Activated CD4-positive, CD25-positive, alpha-beta regulatory T cell treated with anti-CD3 and anti-CD28 coated beads, Interleukin-2, amount 50 U/mL, for 16 hours (primary cell): ENCODE measurements around the gene MARCHF11.

Experiments
- DNase-seq: peaks from one replicate; pipeline ENCODE4 v3.0.0-alpha.2; 2020; ENCODE audit warnings: low read depth, low spot score

MARCHF11 gene

DNA sequence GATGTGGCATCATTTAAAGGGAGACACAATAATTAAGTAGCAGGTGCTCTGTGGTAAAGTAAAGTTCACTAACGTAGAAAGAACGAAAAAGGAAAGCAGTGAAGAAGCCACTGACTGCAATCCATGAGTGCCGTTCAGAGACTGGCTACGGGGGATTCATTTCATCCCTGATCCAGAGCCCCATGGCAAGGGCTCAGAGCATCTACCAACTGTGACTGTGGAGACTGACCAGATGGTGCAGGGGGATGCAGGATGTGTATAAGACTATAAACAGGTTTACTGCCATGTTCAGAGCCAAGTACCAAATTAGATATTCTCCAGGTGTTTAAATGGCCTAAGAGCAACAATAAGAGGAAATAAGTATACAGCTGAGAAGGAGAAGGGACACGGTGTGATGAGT, 47.7 kb downstream of the MARCHF11 start:
- no peak for DNase-seq

DNA sequence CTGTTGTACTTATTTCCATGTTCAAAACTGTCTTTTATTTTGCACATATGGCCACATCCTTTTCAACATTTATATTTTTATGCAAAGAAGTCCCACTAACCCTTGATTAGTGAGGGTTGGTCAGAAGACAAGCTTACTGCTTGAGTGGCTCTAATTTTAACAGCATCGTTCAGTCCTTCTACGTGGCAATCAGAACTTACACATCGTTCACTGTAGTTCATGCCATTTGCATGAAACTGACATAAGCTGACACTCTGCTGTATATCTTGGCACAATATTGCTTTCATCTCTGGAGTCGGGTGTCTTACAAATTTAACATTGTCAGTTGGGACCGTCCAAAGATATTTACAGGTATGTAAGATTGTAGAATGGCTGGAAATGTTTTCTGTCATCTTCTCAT, 50.6 kb downstream of the MARCHF11 start:
- DNase-seq, result no peak

DNA sequence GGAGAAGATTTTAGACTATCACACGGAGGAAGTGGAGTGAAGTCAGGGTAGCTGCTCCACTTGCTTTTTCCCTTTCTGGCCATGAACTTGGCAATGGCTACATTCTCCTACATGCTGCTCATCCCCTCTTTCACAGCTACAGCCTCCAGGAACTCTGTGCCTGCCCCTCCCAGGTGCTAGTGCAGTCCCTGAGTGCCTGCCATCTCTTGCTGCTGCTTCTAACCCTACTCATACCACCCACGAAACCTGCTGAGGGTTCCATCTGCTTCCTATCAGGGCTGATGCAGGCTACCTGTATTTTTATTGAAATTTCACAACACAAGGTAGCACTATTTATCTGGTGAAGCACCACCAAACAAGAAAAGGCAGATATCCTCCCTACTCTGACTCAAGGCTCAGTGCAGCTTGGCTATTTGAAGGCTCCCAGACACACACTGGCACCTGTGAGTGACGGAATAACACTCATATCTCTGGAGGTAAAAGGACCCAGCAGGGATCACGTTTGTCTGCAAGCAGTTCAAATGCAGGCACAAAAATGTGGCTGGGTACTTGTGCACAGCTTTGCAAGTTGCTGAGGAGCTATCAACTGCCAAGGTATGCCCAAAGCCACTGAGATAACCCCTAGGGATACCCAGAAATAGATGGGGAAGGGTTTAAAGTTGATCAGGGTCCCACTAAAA, 51.6 kb downstream of the MARCHF11 start:
- DNase-seq, result no peak

DNA sequence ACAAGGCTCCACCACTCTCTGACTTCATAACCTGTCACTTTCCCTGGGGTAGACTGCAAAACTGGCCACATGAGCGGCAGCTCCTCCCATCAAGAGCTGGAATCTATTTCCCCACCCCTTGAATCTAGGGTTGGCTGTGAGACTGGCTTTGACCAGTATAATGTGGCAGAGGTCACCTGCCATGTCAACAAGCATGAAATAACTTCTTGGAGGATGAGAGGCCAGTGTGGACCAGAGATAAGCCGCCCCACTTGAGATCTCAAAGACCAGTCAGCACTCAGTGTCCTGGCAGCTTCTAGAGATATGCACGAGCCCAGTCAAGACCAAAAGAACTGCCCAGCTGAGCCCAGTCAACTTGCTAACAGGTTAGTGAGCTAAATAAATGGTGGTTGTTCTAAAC, 59.0 kb downstream of the MARCHF11 start:
- DNase-seq, result no peak

DNA sequence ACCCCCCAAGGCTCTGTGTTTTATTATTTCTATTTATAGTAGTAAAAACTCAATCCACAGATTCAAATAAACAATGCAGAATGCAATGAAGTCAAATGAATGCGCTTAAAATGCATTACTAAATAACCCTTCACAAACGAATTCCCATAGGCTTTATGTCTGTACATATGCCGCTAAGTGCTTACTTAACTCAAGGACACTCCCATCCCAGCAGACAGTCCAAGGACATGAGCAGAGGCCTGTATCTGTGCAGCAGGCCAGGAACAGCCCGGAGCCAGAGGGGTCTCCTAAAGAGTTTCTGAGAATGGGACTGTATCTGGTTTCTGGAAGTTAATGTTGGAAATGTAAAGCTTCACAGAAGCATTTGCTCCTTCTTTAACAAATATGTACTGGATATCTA, 59.8 kb downstream of the MARCHF11 start:
- DNase-seq, result no peak

DNA sequence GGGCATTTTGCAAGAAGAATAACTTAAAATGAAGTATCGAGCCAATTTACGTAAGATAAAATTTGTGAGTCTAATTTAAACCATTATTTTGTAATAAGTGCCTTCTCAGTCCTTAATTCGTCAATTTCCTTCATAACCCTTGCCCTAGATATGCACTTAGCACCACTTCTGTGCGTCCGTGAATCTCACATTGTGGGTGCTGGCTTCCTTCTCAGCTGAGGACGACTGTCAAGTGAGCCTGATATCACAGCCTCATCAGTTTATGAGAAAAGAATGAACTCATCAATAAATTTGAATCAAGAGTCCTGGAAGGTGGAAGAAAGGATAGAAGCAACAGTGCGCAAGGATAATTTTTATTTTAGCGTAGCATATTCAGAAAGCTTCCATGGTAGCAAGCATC, 64.5 kb downstream of the MARCHF11 start:
- no peak for DNase-seq

DNA sequence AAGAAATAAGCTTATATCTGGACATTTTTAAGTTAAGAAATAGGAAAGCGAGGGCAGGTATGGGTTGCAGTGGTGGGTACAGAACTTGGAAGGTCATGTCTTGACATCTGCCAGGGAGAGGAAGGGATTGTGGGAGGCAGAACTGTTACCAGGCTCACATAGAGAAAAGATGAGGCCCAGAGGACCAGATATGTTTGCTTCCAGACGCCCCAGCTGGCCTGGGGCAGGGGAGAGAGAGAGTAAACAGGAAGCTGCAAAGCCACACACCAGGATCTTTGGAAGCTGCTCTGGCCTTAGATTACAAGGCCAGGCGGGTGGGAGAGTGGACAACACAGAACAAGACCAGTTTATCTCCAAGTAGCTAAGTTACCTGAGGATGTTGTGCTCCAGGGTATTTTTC, 71.2 kb downstream of the MARCHF11 start:
- DNase-seq, result no peak

DNA sequence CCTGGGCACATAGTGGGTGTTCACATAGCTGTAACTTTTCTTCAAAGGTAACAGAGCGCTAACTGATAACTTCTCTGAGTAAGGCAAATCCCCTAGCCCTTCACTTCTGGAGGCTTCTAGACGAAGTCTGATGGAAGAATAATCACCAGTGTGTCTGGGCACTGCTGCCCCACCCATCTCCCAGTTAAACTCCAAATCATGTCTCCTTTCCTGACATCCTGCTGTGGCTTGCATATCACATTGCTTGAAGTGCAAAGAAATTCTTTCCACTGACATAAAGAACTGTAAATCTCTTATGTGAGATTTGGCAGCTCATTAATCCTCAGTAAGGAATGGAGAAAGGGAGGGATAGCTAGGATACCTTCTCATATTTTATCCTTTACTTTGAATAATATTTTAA, 74.6 kb downstream of the MARCHF11 start:
- DNase-seq, result no peak

DNA sequence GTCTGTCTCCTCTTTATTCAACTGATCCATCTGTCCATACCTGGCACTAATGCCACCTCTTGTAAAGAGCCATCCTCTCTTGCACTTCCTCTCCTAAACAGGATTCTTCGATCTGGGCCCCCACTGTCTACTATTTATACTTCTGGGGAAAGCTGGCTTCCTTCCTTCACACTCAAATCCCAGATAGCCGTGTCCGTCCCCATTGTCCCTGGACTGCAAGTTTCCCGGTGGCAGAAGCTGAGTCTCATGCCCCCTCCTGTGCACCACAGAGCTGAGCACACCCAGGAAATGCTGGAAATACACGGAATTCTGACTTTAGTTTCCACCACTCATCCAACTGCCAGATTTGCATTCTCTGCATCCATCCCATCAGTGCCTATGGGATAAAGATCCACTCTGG, 84.0 kb downstream of the MARCHF11 start:
- DNase-seq, result no peak

DNA sequence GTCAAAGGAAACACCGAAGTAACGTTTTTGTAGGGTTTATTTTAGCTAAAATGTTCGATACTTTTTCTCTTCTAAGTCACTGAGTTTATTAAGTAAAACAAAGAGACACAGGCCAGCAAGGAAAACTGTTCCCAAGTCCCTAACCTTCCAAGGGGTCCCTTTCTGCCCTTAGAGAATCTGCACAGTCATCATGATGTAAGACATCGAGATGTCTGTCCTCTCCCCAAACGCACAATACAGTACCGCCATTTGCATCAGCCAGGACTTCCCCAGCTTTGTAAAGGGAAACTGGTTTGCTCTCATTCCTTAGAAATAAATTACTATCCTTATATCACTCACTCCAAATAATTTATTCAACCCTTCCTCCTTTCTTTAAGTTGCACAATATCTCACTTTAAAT, 89.3 kb downstream of the MARCHF11 start:
- no peak for DNase-seq

DNA sequence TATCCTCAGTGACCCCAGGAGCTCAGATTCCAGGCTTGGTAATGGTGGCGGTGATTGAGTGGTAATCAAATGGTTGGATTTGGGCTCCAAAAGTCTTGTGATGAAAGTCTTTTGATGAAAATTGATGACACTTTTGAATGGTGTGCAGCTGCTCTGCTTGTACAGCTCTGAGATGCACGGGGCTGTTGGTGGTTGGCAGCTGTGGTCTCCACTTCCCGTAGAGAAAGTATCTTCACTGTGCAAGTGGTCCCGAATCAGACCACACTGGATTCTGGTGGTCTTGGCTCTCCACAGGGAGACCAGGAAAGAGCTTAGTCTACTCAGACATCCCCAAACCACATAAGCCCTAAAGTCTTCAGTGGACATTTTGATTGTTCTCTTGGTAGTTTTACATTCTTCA, 96.6 kb downstream of the MARCHF11 start:
- DNase-seq, result no peak

DNA sequence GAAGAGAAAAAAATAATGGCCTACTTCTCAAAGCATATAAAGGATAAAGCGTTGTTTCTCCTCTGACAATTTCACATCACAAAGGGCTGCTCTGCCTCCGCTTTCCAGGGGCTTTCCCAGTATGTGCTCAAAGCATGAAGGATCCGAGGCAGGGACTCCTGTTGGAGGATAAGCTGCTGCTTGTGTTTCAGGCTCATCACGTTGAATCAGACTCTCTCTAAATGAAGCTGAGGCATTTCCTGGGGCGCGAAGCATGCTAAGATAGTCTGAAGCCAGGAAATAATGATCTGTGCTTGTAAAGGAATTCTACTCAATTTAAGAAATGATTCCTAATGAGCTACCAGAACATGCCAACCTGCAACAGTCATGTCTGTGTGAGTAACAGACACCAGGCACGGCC, 97.5 kb downstream of the MARCHF11 start:
- no peak for DNase-seq

DNA sequence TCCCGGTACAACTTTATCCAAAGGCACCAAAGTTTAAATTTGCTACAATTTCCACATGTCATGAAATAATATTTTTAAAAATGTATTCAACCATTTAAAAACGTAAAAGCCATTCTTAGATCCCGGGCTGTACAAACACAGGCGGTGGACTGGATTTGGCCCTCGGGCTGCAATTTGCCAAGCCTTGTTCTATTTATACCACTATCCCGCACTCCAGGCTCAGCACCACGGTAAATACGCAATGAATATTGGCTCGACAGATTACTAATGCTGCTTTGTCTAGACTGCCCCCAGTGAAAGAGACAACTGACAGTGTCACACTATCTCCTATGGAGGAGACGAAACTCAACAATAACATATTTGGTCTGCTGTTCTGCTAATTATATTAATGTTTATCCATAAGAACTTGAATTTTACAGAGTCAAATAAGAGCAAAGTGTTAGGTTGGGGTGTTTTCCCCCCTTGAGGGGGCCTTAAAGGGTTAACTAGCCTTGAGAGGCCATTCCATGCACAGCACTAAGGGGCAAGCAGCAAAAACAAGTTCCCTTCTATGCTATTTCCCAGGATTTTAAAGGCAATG, 98.1 kb downstream of the MARCHF11 start:
- no peak for DNase-seq

DNA sequence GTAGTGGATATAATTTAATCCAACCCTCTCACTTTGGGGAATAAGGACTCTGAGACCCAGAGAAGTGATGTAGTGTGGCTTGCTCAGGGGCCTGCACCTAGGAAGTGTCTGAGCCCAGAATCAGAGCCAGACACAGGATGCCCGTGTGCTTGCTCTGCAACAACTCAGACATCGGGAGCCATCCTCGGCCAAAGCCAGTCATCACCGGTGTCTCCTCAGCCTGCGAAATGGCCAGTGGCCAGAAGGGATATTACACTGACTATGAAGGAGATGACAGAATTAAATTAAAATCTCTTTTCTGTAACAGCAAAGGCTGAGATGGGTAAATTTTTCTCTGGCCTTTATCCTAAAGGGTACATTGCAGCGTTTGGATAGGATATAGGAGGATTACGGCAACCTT, 102.9 kb downstream of the MARCHF11 start:
- no peak for DNase-seq

DNA sequence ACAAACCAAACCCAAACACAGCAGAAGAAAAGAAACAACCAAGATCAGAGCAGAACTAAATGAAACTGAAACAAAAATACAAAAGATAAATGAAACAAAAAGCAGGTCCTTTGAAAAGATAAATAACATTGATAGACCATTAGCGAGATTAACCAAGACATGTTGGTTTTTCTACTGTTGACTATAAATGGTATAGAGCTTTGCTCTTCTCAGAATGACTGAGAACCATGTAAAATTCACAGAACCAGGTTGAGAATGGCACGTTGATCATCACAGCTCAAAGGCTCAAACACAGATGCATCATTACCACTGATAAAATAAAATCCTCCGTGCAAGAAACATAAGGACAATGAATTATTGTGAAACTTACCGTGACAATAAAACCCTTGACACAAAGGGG, 105.2 kb downstream of the MARCHF11 start:
- DNase-seq, result no peak

DNA sequence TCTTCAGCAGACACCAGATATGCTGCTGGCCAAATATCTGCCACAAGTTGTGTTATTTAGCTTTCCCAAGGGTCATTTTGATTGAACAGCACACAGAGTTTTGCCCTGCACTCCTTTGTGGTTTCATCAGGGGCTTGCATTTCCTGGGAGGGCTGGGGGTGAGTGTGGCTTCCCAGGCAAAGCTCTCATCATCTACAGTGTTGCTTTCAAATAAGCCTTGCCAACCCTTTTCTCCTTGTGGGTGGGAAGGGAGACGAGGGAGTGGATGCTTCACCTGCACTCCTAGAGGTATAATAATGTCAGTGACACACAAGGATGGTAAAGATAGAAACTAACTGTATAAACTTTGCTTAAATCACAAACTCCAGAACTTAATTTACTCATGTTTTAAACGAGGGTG, 107.0 kb downstream of the MARCHF11 start:
- DNase-seq, result no peak

DNA sequence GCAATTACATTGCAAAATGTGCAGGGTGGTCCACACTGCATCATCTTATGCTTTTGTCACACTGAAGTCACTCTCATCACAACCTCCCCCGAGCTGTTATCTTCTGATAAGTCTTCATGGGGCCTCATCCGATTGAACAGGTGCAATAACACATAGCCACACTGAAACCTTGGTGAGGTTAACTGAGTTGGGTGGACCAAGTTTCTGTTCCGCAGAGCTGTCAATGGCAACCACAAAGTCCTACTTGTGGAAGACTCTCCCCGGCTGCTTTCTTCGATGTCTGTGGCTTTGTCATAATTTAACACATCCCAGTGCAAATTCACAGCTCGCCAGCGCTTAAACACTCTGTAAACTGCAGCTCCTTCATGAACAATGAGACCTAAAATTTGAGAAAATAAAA, 112.2 kb downstream of the MARCHF11 start:
- DNase-seq, result no peak

DNA sequence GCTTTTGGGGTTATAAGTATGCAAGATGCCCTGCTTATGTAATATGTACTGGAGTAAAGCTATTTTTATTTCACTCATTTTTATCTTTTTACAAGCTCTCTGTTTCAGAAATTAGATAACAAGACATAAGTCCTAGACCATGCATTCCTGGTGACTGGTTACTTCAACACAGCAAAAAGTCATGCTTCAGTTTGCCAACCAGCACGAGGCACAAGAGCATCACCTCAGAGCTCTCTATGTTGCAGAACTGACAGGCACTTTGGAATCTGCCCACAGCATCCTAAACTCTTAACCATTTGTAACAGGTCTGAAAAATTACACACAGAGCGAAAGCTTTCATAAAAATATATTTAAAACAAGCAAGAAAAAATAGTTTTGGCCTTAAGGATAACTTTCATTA, 112.8 kb downstream of the MARCHF11 start:
- no peak for DNase-seq

DNA sequence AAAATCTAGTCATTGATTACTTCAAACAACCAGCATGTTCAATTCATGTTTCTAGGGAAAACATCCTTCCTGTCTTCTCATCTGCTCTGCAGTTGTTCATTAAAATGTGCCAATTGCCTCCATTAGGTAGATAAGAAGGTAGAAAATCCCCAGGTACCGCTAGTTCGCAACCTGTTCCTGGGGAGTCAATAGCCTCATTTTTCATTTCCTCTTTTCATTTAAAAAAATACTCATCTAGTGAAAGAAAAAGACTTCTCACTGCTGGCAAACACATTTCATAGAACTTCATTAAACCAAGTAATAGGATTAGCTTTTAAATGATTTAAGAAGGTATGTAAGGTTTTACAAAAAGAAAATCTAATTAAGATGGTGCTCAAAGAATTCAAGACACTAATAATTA, 113.3 kb downstream of the MARCHF11 start:
- no peak for DNase-seq

DNA sequence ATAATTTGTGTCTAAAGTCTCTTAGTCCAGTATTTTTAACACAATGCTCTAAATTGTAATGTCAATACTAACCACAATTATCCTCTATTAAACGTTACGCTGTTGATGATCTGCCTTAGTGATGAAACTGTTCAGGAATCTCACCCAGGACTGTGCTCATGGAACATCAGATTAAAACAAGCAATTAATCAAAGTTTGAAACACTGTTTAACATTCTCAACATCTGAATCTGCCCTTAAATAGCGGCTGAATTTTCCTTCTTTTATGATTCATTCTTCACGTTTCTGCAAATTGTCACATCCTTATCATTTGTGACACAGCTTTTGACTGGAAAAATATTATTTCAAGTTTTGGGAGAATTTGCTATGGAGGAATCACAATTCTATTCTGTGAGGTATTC, 113.8 kb downstream of the MARCHF11 start:
- DNase-seq, result no peak

DNA sequence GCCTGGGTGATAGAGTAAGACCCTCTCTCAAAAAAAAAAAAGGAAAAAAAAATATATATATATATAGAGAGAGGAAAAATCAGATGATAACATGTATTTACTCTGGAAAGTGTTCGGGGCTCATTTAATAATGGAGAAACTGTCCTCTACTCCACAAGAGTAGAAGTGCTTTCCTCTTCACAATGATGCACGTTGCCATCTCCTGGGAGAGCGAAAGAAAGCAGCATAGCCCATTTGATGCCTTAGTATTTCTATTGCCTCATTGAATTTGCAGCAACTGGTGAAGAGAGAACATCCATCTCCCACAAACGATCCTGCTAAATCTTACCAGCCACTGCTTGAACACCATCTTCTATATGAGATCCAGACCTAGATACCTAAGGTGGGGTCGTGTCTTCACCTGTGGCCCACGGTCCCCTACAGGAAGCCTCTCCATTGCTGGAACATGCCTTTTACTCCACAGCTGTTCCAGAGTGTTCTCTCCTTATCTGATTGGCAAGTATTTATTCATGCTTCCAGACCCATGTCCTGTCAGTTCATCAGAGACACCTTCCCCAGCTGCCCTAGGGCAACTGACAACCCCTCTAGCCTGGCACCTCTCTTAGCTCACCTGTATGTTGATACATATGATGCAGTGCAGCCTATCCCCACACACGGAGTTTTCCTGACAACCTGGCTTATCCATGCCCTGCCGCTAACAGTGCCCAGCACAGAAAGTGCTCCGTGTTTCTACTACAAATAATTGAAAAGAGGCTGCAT, 115.3 kb downstream of the MARCHF11 start:
- no peak for DNase-seq

DNA sequence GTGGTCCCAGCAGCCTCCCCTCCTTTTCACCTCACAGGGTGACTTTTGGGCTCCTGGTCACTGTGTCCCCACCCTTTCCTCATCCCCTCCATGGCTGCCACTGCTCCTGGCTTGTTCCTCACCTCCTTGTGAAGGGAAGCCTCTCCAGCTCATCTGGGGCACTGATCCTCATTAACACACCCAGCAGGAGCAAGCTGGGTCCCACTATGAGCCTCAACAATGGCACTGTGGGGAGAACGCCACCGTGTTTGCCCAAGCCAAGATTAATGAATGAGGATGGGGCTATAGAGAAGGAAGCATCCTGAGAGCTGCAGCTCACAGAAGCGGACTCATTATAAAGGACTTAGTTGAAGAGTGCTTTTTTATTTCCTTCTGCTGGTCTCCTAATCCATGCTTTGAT, 118.4 kb downstream of the MARCHF11 start:
- DNase-seq, result no peak

DNA sequence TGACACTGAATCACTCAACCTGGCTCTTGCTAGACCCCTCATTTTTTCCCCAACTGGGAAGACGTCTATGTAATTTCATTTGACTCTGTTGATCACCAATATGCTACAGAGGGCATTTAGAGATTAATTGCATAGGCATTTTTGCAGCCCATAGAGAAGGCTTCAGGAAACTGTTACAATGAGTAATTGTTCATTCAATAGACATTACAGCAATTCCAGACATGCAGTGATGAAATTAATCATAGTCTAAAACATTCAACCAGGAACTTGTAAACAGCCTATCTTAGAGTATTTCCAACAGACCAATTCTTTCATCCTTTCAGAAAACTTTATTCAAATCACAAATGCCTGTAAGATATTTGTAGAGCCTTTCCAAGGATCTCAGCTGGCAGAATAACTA, 122.3 kb downstream of the MARCHF11 start:
- DNase-seq, result no peak
